ENCODE data around the gene CDH23. TPM values are rescaled to one million over a fixed set of nuclear protein-coding genes. Genes with fewer than 3 reads are reported as not detected.

Gene CDH23
- total and polyA plus RNA-seq, 2 of the 8 experiments (the other 6 are each of a cell fraction or from before 2014, with no cell fraction given) = 1.9 to 4.9 TPM

DNA sequence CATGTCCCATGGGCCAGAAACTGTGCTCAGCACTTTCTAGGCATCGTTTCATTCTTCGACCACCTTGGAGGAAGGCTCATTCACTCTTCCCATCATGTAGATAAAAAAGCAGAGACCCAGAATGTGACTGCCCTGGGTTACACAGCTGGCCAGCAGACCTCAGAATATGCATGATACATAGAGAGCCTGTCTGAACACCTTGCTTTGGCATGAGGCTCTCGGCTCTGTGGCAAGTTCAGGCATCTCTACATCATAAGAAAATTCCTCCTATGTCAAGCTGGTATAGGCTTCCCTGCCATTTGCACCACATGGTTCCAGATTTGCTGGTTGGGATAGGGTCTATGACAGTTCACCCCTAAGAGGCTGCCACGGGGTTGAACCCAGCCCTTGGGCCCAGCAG, 134.1 kb downstream of the CDH23 start (continued):
- TF ChIP-seq EGR1 (IDR thresholded peaks at IDR 0.05; ENCODE audit: borderline replicate concordance, low read depth, low read length) (no peak), KDM5A (IDR thresholded peaks at IDR 0.05; ENCODE audit: low read length) (no peak)
